Activated B cell treated with CpG ODN at 0.5 μM for 24 hours (primary cell): ENCODE data around the gene NF1. TPM values are rescaled to one million over a fixed set of nuclear protein-coding genes. Genes with fewer than 3 reads are reported as not detected.

Experiments
- ATAC-seq: fragments of 200-7000 bp; cut with Tn5 transposase; one replicate; pipeline ENCODE4 v1.10.0; 2021; ENCODE audit warnings: low read depth, mild to moderate bottlenecking, moderate library complexity
- CTCF ChIA-PET: fragments of 350-600 bp; sonication (Branson Sonifier 250); formaldehyde crosslinking; loops from one replicate; lab custom pipeline; 2021; ENCODE audit warnings: antibody characterized with exemption; lab: Charles Lee
- POLR2A ChIA-PET: fragments of 350-600 bp; sonication (Branson Sonifier 250); formaldehyde crosslinking; loops from one replicate; lab custom pipeline; 2021; ENCODE audit warnings: antibody characterized with exemption; lab: Charles Lee
- DNase-seq: peaks from one replicate; pipeline ENCODE4 v3.0.0; 2022
- H3K27ac Mint-ChIP-seq: one replicate; pipeline ENCODE4 v1.8.0; 2020; ENCODE audit warnings: mixed read lengths
- H3K27me3 Mint-ChIP-seq: one replicate; pipeline ENCODE4 v1.8.0; 2021; ENCODE audit warnings: mixed read lengths
- H3K36me3 Mint-ChIP-seq: one replicate; pipeline ENCODE4 v1.8.0; 2021; ENCODE audit warnings: low read depth, mixed read lengths
- H3K4me1 Mint-ChIP-seq: one replicate; pipeline ENCODE4 v1.8.0; 2021; ENCODE audit warnings: mixed read lengths
- H3K4me3 Mint-ChIP-seq: one replicate; pipeline ENCODE4 v1.8.0; 2020; ENCODE audit warnings: mild to moderate bottlenecking, mixed read lengths
- H3K9me3 Mint-ChIP-seq: one replicate; pipeline ENCODE4 v1.8.0; 2020; ENCODE audit warnings: mixed read lengths
- intact Hi-C: fragments of 100-400 bp; cut with micrococcal nuclease; formaldehyde crosslinking; loops from one replicate; pipeline ENCODE4 v1.15.1; 2024
- total RNA-seq: library from RNA; stranded (reverse); gene quantifications from 2 replicates; pipeline ENCODE4 v1.2.3, GENCODE V29; 2022
- TF ChIP-seq, protein P1 (sequence below): fragments of 200-600 bp; IDR thresholded peaks from one replicate; pipeline ENCODE4 v1.8.0; 2022; ENCODE audit warnings: antibody characterized with exemption, mild to moderate bottlenecking

Gene NF1
- total RNA-seq, 1 donor from 2014 or later = 27.4 TPM

DNA sequence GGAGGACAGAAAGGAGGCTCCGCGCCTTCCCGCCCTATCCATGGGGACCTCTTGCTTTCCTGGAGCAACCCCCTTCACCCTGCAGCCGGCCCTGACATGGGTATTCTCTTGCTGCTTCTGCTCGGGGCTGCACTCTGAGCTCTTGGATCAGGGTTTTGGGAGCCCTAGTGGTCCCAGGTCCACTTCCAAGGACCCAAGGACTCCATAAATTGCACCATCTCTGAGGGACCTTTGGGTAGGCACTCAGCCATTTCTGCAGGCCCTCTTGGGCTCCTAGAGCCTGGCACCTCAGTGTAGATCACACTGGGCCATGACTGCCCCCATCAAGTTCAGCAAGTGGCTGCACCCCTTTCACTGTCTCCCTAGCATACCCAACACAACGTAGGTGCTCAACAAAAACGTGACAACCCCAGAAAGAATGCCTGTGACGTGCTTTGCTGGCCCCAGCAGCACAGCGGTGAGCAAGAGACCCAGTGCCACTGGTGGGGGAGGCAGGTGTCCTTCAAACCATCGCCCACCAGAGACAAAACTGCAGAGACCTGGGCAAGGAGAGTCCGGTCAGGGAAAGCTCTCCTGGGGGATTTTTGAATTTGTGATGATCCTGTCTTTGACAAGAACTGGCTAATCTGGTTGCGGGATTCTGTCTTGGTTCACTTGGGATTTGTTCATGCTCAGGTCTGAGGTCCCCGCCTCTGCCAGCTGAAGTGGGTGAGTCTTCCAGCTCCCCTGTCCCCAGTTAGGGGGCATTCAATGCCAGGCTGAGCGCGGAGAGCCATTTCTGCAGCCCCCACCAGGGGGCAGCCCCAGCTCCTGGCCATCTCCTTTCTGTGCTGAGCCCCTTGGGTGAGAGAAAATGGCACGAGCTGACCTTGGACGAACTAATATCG, 294.2 kb downstream of the NF1 start:
- Mint-ChIP-seq H3K4me3 (no peak overlapping the region), H3K9me3 (no peaks in the 10 kb centered on the region), H3K36me3 (no peaks in the 10 kb centered on the region), H3K27ac (no peak overlapping the region), H3K4me1 (peaks cover 15% of the 10 kb centered on the region), H3K27me3 (peaks cover 31% of the 10 kb centered on the region)
- ATAC-seq = peak; percentile 76
- ChIA-PET POLR2A (no interaction called here), CTCF (interaction anchor here (0.7 to 2.0 kb wide), 16 partner anchors 9 to 456 kb away, joined by 3 to 53 read pairs (median 4); no protein-coding TSS in a partner anchor)
- TF ChIP-seq, protein P1, sequence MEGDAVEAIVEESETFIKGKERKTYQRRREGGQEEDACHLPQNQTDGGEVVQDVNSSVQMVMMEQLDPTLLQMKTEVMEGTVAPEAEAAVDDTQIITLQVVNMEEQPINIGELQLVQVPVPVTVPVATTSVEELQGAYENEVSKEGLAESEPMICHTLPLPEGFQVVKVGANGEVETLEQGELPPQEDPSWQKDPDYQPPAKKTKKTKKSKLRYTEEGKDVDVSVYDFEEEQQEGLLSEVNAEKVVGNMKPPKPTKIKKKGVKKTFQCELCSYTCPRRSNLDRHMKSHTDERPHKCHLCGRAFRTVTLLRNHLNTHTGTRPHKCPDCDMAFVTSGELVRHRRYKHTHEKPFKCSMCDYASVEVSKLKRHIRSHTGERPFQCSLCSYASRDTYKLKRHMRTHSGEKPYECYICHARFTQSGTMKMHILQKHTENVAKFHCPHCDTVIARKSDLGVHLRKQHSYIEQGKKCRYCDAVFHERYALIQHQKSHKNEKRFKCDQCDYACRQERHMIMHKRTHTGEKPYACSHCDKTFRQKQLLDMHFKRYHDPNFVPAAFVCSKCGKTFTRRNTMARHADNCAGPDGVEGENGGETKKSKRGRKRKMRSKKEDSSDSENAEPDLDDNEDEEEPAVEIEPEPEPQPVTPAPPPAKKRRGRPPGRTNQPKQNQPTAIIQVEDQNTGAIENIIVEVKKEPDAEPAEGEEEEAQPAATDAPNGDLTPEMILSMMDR = no peak
- DNase-seq = peak; percentile 46
- intact Hi-C loops = loop anchor here (1.0 kb wide), 3 partner anchors 48 to 453 kb away; no protein-coding TSS in a partner anchor

DNA sequence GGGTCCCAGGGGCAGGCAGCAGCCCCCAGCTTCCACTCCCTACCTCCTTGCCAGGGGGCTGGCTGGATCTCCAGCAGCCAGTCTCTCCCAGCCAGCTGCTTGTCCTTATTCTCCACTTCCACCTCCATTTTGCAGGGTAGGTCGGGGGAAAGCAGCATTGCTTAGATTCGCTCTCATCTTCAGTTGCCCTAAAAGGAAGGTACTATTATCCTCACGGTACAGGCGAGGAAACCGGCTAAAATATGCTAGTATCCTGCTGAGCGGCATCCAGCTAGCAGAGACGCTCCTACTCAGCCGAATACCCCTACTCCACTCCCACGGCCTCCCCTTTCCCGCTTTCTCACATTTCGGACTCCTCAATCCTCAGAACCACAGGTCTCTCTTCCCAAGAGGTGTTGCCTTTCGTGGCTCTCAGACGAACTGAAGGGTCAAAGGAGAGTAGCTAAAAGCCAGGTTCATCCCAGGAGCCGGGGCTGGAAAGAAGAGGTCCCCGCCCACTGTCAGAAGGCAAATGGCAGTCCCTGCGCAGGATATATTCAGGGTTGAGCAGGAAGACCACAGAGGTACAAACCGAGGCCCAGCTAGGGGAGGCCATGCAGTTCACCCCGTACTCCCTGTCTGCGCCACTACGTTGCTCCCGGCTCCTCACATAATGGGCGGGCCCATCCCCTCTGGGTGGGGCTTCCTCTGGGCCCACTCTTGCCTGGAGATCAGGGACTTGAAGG, 295.0 kb downstream of the NF1 start:
- ChIA-PET POLR2A (no interaction called here), CTCF (interaction anchor here (0.7 to 2.0 kb wide), 16 partner anchors 10 to 455 kb away, joined by 3 to 53 read pairs (median 4); no protein-coding TSS in a partner anchor)
- Mint-ChIP-seq H3K9me3 (no peaks in the 10 kb centered on the region), H3K4me1 (peaks cover 15% of the 10 kb centered on the region), H3K27me3 (peaks cover 36% of the 10 kb centered on the region), H3K36me3 (no peaks in the 10 kb centered on the region), H3K27ac (no peak overlapping the region), H3K4me3 (peak overlapping the region; percentile 53)
- DNase-seq (no peak), ATAC-seq (no peak)
- intact Hi-C loops = loop anchor here (1.0 to 5.0 kb wide), 4 partner anchors 47 to 452 kb away; no protein-coding TSS in a partner anchor
- TF ChIP-seq, protein P1 = no peak

DNA sequence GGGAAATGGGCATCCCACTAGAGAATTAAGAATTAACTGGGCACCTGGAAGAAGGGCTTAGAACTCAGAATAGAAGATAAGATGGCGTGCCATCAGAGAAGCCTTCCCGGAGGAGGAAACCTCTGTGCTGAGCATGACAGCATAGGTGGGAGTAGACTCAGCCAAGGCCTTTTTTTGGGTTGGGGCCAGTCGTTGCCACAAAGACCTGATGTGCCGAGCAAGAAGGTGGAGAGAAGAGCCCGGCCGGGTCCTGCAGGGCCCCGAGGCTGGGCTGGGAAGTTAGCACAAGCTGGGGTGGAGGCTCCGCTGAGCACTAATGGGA, 295.6 kb downstream of the NF1 start:
- H3K4me3 Mint-ChIP-seq = peak overlapping the region; percentile 53
- peaks cover 15% of the 10 kb centered on the region for H3K4me1 Mint-ChIP-seq
- ATAC-seq (no peak), DNase-seq (no peak)
- TF ChIP-seq, protein P1 = no peak
- peaks cover 39% of the 10 kb centered on the region for H3K27me3 Mint-ChIP-seq
- intact Hi-C loops = loop anchor here (5.0 kb wide), 1 partner anchor 117 kb away; no protein-coding TSS in a partner anchor
- no peaks in the 10 kb centered on the region for H3K9me3 Mint-ChIP-seq
- no peak overlapping the region for H3K27ac Mint-ChIP-seq
- ChIA-PET POLR2A (no interaction called here), CTCF (interaction anchor here (1.3 to 2.0 kb wide), 4 partner anchors 13 to 451 kb away, joined by 4 to 53 read pairs (median 6); no protein-coding TSS in a partner anchor)
- no peaks in the 10 kb centered on the region for H3K36me3 Mint-ChIP-seq

DNA sequence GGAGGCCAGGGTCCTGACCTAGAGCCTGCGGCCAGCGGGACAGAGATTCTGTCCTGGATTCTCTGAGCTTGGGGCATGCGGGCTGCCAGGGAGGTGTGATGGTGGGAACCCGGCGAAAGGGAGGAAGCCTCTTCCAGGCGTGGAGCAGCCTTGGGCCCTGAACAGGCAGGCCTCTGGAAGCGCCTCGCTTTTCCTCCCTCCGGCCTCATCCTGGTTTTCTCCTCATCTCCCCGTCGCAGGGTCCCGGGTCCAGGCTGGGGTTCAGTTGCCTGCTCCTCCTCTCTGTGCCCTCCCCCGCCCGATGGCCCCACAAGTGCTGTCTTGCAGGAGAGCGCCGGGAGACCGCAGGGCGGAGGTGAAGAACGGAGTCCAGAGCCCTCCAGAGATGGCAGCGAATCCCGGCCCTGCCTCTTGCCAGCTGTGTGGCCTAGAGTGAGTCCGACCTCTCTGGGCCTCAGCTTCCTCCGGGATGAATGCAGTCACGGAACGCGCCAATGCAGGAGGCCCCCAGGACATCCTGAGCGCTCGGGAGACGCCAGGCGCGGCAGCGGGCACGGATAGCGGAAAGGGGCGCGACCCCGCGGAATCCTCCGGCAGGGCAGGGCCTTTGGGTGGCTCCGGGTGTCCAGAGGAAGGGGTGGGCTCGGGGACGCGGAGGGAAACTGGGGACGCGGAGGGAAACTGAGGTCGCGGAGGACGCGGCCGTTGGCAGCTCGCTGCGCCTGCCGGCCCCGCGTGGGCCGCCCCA, 296.1 kb downstream of the NF1 start:
- H3K27ac Mint-ChIP-seq = no peak overlapping the region
- CTCF ChIA-PET = interaction anchor here (2.0 kb wide), 1 partner anchor 135 kb away, joined by 53 read pairs; no protein-coding TSS in a partner anchor

More for the DNA sequence above, 296.1 kb downstream of the NF1 start:
- peaks cover 40% of the 10 kb centered on the region for H3K27me3 Mint-ChIP-seq
- H3K4me3 Mint-ChIP-seq = peak overlapping the region; percentile 73
- POLR2A ChIA-PET = interaction anchor here (0.6 kb wide), 1 partner anchor 416 kb away, joined by 5 read pairs; no protein-coding TSS in a partner anchor
- H3K4me1 Mint-ChIP-seq = peaks cover 15% of the 10 kb centered on the region
- H3K9me3 Mint-ChIP-seq = no peaks in the 10 kb centered on the region
- H3K36me3 Mint-ChIP-seq = no peaks in the 10 kb centered on the region
- peak; percentile 26 for DNase-seq
- ATAC-seq = no peak
- intact Hi-C loops = loop anchor here (5.0 kb wide), 1 partner anchor 116 kb away; no protein-coding TSS in a partner anchor
- TF ChIP-seq, protein P1 = no peak
